Kidney (tissue), 14 donors: Measurements from ENCODE around the gene PSMD9. TPM values are rescaled to one million over a fixed set of nuclear protein-coding genes. Genes with fewer than 3 reads are reported as not detected.

Source experiments
- DNase-seq, 5 donors: peaks; one replicate each; pipeline ENCODE4 v3.0.0-alpha.2; 2013 to 2020
- FAIRE-seq: peaks from 2 replicates; lab custom pipeline; 2012; peaks lifted over from hg19 to GRCh38; lab: Jason Lieb, UNC
- H3K27ac ChIP-seq, 2 donors: one replicate each; pipeline ENCODE4 v1.7.0; 2013; ENCODE audit warnings: low read depth in 2 of 2, low read length in 2 of 2, inconsistent platforms in 1 of 2
- H3K27me3 ChIP-seq: one replicate; pipeline ENCODE4 v1.7.1; 2013; ENCODE audit warnings: low read length, inconsistent platforms; ENCODE audit not compliant: control insufficient read depth, insufficient read depth
- H3K36me3 ChIP-seq, 3 donors: one replicate each; pipeline versions ENCODE4 v1.7.0 to v1.7.1; 2013; ENCODE audit warnings: low read length in 3 of 3, control low read depth in 1 of 3, inconsistent platforms in 1 of 3; ENCODE audit not compliant: insufficient read depth in 3 of 3, control insufficient read depth in 2 of 3
- H3K4me1 ChIP-seq, 3 donors: one replicate each; pipeline versions ENCODE4 v1.7.0 to v1.7.1; 2013; ENCODE audit warnings: low read length in 3 of 3, inconsistent platforms in 1 of 3, low read depth in 1 of 3; ENCODE audit not compliant: control insufficient read depth in 2 of 3, insufficient read depth in 2 of 3
- H3K4me3 ChIP-seq, 3 donors: one replicate each; pipeline versions ENCODE4 v1.7.0 to v1.8.1; 2013; ENCODE audit warnings: low read length in 3 of 3, control low read depth in 1 of 3, inconsistent platforms in 1 of 3
- H3K9ac ChIP-seq, 3 donors: one replicate each; pipeline versions ENCODE4 v1.7.0 to v1.7.1; 2013; ENCODE audit warnings: low read length in 3 of 3, control low read depth in 1 of 3, inconsistent platforms in 1 of 3
- H3K9me3 ChIP-seq, 3 donors: one replicate each; pipeline versions ENCODE4 v1.7.0 to v1.7.1; 2013; ENCODE audit warnings: low read length in 3 of 3, control low read depth in 1 of 3, inconsistent platforms in 1 of 3; ENCODE audit not compliant: control insufficient read depth in 2 of 3, insufficient read depth in 1 of 3
- intact Hi-C: fragments of 100-400 bp; cut with DNase I; formaldehyde crosslinking; loops from one replicate; pipeline ENCODE4 v1.11.1; 2022
- polyA plus RNA-seq: library from polyadenylated mRNA; stranded (reverse); fragments of 350-450 nt; fragmentation: Illumina TruSeq; extraction: RNeasy Lipid Tissue Mini Kit (QIAGEN cat#74804); gene quantifications from one replicate; pipeline ENCODE4 v1.2.3, GENCODE V29; 2014; ENCODE audit warnings: low read depth, low replicate concordance; ENCODE audit not compliant: insufficient read depth
- total RNA-seq: library from RNA; stranded (reverse); fragmentation: NEBNext Ultra II Directional; extraction: Animal tissue kit (Norgen Biotek cat#: 25700); gene quantifications from one replicate; pipeline ENCODE4 v1.2.1, GENCODE V29; 2021
- TF ChIP-seq, protein P1 (sequence below): IDR thresholded peaks from 3 replicates; pipeline ENCODE4 v1.5.1; 2012; ENCODE audit warnings: mild to moderate bottlenecking, moderate library complexity, borderline replicate concordance; ENCODE audit not compliant: insufficient read depth; ENCODE audit errors: extremely low read depth
- donor health status: control.
- donor health status: control.
- donor health status: control.
- donor health status: control.
- donor health status: control.
- donor health status: DM: yes; HTN: yes; CAD: no.
- donor health status: Normal renal cell carcinoma (clear cell type).

PSMD9 gene
- total and polyA plus RNA-seq, 2 donors from 2014 or later: 54.9 to 115 TPM

GRCh38 chr12:121932914-121933521 is 44.4 kb downstream of the PSMD9 start:
- Histone ChIP-seq H3K9me3 (no peaks in the 10 kb centered on the region), H3K27ac (no peak overlapping the region), H3K4me1 (peaks cover 0 to 2% (median 0%) of the 10 kb centered on the region in 3 donors), H3K36me3 (peaks cover 0 to 7% (median 4%) of the 10 kb centered on the region in 3 donors), H3K27me3 (no peaks in the 10 kb centered on the region), H3K9ac (no peak overlapping the region), H3K4me3 (no peak overlapping the region)
- DNase-seq (no peak), FAIRE-seq (no peak)
- TF ChIP-seq, protein P1, sequence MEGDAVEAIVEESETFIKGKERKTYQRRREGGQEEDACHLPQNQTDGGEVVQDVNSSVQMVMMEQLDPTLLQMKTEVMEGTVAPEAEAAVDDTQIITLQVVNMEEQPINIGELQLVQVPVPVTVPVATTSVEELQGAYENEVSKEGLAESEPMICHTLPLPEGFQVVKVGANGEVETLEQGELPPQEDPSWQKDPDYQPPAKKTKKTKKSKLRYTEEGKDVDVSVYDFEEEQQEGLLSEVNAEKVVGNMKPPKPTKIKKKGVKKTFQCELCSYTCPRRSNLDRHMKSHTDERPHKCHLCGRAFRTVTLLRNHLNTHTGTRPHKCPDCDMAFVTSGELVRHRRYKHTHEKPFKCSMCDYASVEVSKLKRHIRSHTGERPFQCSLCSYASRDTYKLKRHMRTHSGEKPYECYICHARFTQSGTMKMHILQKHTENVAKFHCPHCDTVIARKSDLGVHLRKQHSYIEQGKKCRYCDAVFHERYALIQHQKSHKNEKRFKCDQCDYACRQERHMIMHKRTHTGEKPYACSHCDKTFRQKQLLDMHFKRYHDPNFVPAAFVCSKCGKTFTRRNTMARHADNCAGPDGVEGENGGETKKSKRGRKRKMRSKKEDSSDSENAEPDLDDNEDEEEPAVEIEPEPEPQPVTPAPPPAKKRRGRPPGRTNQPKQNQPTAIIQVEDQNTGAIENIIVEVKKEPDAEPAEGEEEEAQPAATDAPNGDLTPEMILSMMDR: no peak
- intact Hi-C loops: no loop called here

- TF ChIP-seq, protein P1: no peak
- Histone ChIP-seq H3K36me3 (peaks cover 0 to 7% (median 4%) of the 10 kb centered on the region in 3 donors), H3K9ac (no peak overlapping the region), H3K27ac (no peak overlapping the region), H3K4me1 (peaks cover 0 to 2% (median 0%) of the 10 kb centered on the region in 3 donors), H3K9me3 (no peaks in the 10 kb centered on the region), H3K4me3 (no peak overlapping the region), H3K27me3 (no peaks in the 10 kb centered on the region)
- intact Hi-C loops: no loop called here
- FAIRE-seq (no peak), DNase-seq (no peak)
Measured at GRCh38 chr12:121933522-121934308, 45.1 kb downstream of the PSMD9 start.

DNA sequence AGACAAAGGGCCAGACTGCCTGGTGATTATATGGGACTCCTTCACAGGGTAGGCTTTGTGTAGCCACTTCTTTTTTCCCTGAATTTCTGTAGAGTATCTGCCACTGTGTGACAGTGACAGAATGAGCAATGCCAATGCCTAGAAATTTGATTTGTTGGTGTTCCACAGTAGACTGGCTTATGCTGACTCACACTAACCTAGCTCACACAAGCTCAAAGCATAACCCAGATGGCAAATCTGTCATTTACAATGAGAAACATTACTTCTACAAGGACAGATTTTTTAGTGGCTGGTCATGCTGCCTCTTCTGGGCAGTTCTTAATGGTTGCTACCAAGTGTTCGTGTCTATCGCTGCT is 45.7 kb downstream of the PSMD9 start:
- H3K9me3 ChIP-seq: no peaks in the 10 kb centered on the region
- TF ChIP-seq, protein P1: no peak
- FAIRE-seq (no peak), DNase-seq (no peak)
- no peak overlapping the region for H3K27ac ChIP-seq
- H3K27me3 ChIP-seq: no peaks in the 10 kb centered on the region
- H3K36me3 ChIP-seq: peaks cover 0 to 7% (median 4%) of the 10 kb centered on the region in 3 donors
- no peak overlapping the region for H3K4me3 ChIP-seq
- no peak overlapping the region for H3K9ac ChIP-seq
- peaks cover 0 to 2% (median 0%) of the 10 kb centered on the region in 3 donors for H3K4me1 ChIP-seq
- intact Hi-C loops: no loop called here
